Upper lobe of right lung (tissue), 1 donor: ENCODE measurements around the gene RLN3. TPM values are rescaled to one million over a fixed set of nuclear protein-coding genes. Genes with fewer than 3 reads are reported as not detected.
A peak's percentile ranks its signal among the peaks of the same experiment; 100 is the strongest.
"Not testable (repeated sequence)": the region's sequence is repeated elsewhere in the genome, so short reads cannot be mapped to it uniquely, and the experiment has no call there.

ENCODE experiments used
- ATAC-seq: fragments of 200-7000 bp; cut with Tn5 transposase; one replicate; pipeline ENCODE4 v1.9.1; 2020; ENCODE audit warnings: mild to moderate bottlenecking, moderate library complexity
- DNase-seq: peaks from one replicate; pipeline ENCODE4 v3.0.0-alpha.2; 2020
- H3K27ac ChIP-seq: fragments of 200-600 bp; one replicate; pipeline ENCODE4 v1.8.0; 2022
- H3K27me3 ChIP-seq: fragments of 200-600 bp; one replicate; pipeline ENCODE4 v1.8.0; 2022; ENCODE audit warnings: mild to moderate bottlenecking
- H3K36me3 ChIP-seq: fragments of 200-600 bp; one replicate; pipeline ENCODE4 v1.8.0; 2022
- H3K4me1 ChIP-seq: fragments of 200-600 bp; one replicate; pipeline ENCODE4 v1.8.0; 2022
- H3K4me3 ChIP-seq: fragments of 200-600 bp; one replicate; pipeline ENCODE4 v1.8.0; 2022; ENCODE audit warnings: mild to moderate bottlenecking
- H3K9me3 ChIP-seq: fragments of 200-600 bp; one replicate; pipeline ENCODE4 v1.8.0; 2022
- CTCF ChIP-seq: fragments of 200-600 bp; IDR thresholded peaks from one replicate; pipeline ENCODE4 v1.8.0; 2022; ENCODE audit warnings: antibody characterized with exemption
- intact Hi-C: fragments of 100-400 bp; cut with DNase I; formaldehyde crosslinking; loops from one replicate; pipeline ENCODE4 v1.11.0; 2022
- total RNA-seq: library from RNA; stranded (reverse); fragmentation: NEBNext Ultra II Directional; extraction: Animal tissue kit (Norgen Biotek cat#: 25700); gene quantifications from one replicate; pipeline ENCODE4 v1.2.1, GENCODE V29; 2021
- donor health status: DM: no; HTN: yes; CAD: no; lungs with severe emphysema.

The RLN3 gene
- total RNA-seq, 1 donor from 2014 or later = not detected

DNA sequence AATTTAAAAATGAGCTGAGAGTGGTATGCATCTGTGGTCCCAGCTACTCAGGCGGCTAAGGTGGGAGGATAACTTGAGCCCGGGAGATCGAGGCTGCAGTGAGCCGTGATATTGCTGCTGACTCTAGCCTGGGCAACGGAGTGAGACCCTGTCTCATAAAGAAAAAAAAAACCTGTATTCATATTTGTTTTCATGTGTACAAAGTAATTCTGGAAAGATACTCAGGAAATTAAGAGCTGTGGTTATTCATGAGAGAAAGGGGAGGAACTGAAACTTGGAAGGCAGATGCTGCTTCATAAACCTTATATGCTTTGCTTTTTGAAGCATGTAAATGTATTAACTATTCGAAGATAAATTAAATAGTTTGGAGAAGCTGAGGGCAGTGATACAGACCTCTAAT is 8.8 kb upstream of the RLN3 start:
- no peak overlapping the region for H3K27ac ChIP-seq
- DNase-seq = no peak
- intact Hi-C loops = no loop called here

DNA sequence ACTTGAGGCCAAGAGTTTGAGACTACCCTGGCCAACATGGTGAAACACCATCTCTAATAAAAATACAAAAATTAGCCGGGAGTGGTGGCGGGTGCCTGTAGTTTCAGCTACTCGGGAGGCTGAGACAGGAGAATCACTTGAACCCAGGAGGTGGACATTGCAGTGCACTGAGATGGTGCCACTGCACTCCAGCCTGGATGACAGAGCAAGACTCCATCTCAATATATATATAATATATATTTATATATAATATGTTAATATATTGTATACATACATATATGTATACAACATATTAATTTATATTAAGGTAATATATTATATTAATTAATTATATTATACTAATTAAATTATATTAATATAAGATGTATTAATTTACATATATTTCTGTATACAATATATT is 8.2 kb upstream of the RLN3 start:
- H3K27ac ChIP-seq, ATAC-seq, H3K27me3 ChIP-seq, intact Hi-C loops, DNase-seq, H3K36me3 ChIP-seq, H3K4me3 ChIP-seq, H3K9me3 ChIP-seq: not testable (repeated sequence)
- peaks cover 22% of the 10 kb centered on the region for H3K4me1 ChIP-seq

More for the DNA sequence above, 8.8 kb upstream of the RLN3 start:
- Histone ChIP-seq H3K36me3 (no peaks in the 10 kb centered on the region), H3K27me3 (no peaks in the 10 kb centered on the region), H3K4me3 (no peak overlapping the region), H3K9me3 (no peaks in the 10 kb centered on the region), H3K4me1 (peaks cover 19% of the 10 kb centered on the region)
- no peak for ATAC-seq
- TF ChIP-seq CTCF = no peak

DNA sequence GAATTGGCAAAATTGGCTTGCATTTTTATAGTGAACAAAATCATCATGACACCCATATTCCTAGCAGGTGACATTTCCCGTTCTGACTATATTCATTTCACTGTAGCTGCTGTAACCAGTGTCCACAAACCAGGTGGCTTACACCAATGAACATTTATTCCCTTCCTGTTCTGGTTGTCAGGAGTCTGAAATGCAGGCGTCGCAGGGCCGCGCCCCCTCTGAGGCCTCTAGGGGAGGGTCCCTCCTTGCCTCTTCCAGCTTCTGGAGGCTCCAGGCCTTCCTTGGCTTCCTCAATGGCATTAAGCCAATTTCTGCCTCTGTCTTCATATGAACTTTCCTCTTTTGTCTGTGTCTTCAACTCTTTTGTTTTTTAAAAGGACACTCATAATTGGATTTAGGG is 6.5 kb upstream of the RLN3 start:
- intact Hi-C loops = no loop called here
- Histone ChIP-seq H3K9me3 (no peaks in the 10 kb centered on the region), H3K4me1 (peaks cover 22% of the 10 kb centered on the region), H3K36me3 (no peaks in the 10 kb centered on the region), H3K27me3 (no peaks in the 10 kb centered on the region), H3K27ac (no peak overlapping the region), H3K4me3 (no peak overlapping the region)
- DNase-seq = no peak
- TF ChIP-seq CTCF = no peak
- ATAC-seq = no peak

DNA sequence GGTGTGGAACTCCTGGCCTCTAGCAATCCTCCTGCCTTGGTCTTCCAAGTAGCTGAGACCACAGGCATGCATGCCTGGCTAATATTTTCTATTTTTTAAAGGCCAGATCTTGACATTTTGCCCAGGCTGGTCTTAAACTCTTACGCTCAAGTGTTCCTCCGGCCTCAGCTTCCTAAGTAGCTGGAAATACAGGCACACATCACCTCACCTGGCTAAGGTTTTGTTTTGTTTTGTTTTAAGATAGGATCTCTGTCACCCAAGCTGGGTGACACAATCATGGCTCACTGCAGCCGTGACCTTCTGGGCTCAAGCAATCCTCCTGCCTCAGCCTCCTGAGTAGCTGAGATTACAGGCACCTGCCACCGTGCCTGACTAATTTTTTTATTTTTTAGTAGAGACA is 5.5 kb upstream of the RLN3 start:
- TF ChIP-seq CTCF = no peak
- peaks cover 22% of the 10 kb centered on the region for H3K4me1 ChIP-seq
- peak; percentile 7 for ATAC-seq
- intact Hi-C loops = no loop called here
- no peak overlapping the region for H3K4me3 ChIP-seq
- no peaks in the 10 kb centered on the region for H3K9me3 ChIP-seq
- DNase-seq = no peak
- H3K27ac ChIP-seq = no peak overlapping the region
- H3K36me3 ChIP-seq = no peaks in the 10 kb centered on the region
- no peaks in the 10 kb centered on the region for H3K27me3 ChIP-seq

DNA sequence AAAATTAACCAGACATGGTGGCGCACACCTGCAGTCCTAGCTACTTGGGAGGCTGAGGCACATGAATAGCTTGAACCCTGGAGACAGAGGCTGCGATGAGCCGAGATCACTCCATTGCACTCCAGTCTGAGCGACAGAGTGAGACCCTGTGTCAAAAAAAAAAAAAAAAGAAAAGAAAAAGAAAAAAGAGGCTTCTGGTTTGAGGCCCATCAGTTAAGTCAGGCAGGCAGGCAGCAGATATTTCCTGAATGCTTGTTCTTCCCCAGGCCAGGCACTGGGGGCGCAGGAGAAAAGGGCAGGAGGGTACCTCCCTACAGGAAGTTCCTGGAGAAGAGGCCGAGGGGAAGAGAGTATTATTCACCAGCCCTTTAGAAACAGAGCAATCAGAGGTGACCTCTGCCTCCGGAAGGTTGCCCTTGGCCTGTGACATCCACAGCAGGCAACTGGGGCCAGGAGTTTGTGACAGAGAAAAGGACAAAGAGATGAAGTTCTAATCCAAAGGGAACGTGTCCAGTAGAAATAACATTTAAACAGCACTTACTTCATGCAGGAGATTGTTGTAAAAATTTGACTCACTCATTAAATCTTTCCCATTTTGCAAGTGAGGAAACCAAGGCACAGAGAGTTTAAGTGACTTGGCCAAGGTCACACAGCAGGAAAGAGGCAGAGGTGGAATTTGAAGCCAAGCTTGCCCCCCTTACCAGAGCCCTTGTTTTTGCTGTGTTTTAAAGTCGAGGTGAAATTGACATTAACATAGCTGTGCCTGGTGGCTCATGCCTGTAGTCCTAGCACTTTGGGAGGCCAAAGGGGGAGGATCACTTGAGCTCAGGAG is 4.3 kb upstream of the RLN3 start:
- DNase-seq = peak; percentile 72

GRCh38 chr19:14026652-14027192 is 1.2 kb upstream of the RLN3 start:
- H3K4me3 ChIP-seq, H3K9me3 ChIP-seq, DNase-seq, H3K27ac ChIP-seq, intact Hi-C loops, ATAC-seq, H3K36me3 ChIP-seq, H3K27me3 ChIP-seq: not testable (repeated sequence)
- peaks cover 17% of the 10 kb centered on the region for H3K4me1 ChIP-seq

More for the DNA sequence above, 4.3 kb upstream of the RLN3 start:
- Histone ChIP-seq H3K4me3 (no peak overlapping the region), H3K27me3 (no peaks in the 10 kb centered on the region), H3K4me1 (peaks cover 18% of the 10 kb centered on the region), H3K27ac (peak overlapping the region; percentile 47), H3K9me3 (no peaks in the 10 kb centered on the region), H3K36me3 (no peaks in the 10 kb centered on the region)
- ATAC-seq = peak; percentile 92
- TF ChIP-seq CTCF = peak; percentile 59
- intact Hi-C loops = no loop called here
